Calu3 (cell line): ENCODE results near the gene TNFRSF11A. TPM values are rescaled to one million over a fixed set of nuclear protein-coding genes. Genes with fewer than 3 reads are reported as not detected.

ENCODE experiments used
- BruUV-seq: library from RNA; stranded (reverse); fragments of 400-500 nt; replicated peaks from 2 replicates; lab custom pipeline; 2021; lab: Mats Ljungman, UMichigan
- CTCF ChIA-PET: fragments of 300-600 bp; sonication (Branson Sonifier 250); formaldehyde crosslinking; loops from one replicate; lab custom pipeline; 2022; ENCODE audit warnings: antibody characterized with exemption; lab: Charles Lee
- DNase-seq: peaks from one replicate; pipeline ENCODE4 v3.0.0; 2022
- H3K27ac Mint-ChIP-seq: one replicate; pipeline ENCODE4 v1.8.0; 2022; ENCODE audit warnings: mixed read lengths; ENCODE audit not compliant: unreplicated experiment
- H3K27me3 Mint-ChIP-seq: one replicate; pipeline ENCODE4 v1.8.0; 2022; ENCODE audit warnings: mixed read lengths; ENCODE audit not compliant: unreplicated experiment
- H3K36me3 Mint-ChIP-seq: one replicate; pipeline ENCODE4 v1.8.0; 2022; ENCODE audit warnings: mild to moderate bottlenecking, moderate library complexity, mixed read lengths; ENCODE audit not compliant: insufficient read depth, unreplicated experiment
- H3K4me1 Mint-ChIP-seq: one replicate; pipeline ENCODE4 v1.8.0; 2022; ENCODE audit warnings: mild to moderate bottlenecking, low read depth, mixed read lengths; ENCODE audit not compliant: unreplicated experiment
- H3K4me3 Mint-ChIP-seq: one replicate; pipeline ENCODE4 v1.8.0; 2022; ENCODE audit warnings: mild to moderate bottlenecking, low read depth, moderate library complexity, mixed read lengths; ENCODE audit not compliant: unreplicated experiment
- H3K9me3 Mint-ChIP-seq: one replicate; pipeline ENCODE4 v1.8.0; 2022; ENCODE audit warnings: low read depth, mixed read lengths; ENCODE audit not compliant: unreplicated experiment
- intact Hi-C: fragments of 100-400 bp; cut with micrococcal nuclease; formaldehyde crosslinking; loops from one replicate; pipeline ENCODE4 v1.10.0; 2022; ENCODE audit not compliant: unreplicated experiment
- total RNA-seq: library from RNA; stranded (reverse); gene quantifications from 2 replicates; pipeline ENCODE4 v1.2.3, GENCODE V29; 2022
- TF ChIP-seq, protein P1 (sequence below): fragments of 200-600 bp; IDR thresholded peaks from one replicate; pipeline ENCODE4 v1.8.0; 2022; ENCODE audit warnings: antibody characterized with exemption; ENCODE audit not compliant: unreplicated experiment

Gene TNFRSF11A
- total RNA-seq, 1 experiment from 2014 or later, result 94.6 TPM

GRCh38 chr18:62377131-62377807 is 52.2 kb downstream of the TNFRSF11A start:
- BruUV-seq, result no TSS peak
- Mint-ChIP-seq H3K27ac (no peak overlapping the region), H3K4me3 (no peak overlapping the region), H3K4me1 (peaks cover 36% of the 10 kb centered on the region), H3K36me3 (peaks cover 47% of the 10 kb centered on the region), H3K27me3 (no peaks in the 10 kb centered on the region), H3K9me3 (no peaks in the 10 kb centered on the region)
- CTCF ChIA-PET, result no interaction called here
- intact Hi-C loops, result no loop called here
- TF ChIP-seq, protein P1, sequence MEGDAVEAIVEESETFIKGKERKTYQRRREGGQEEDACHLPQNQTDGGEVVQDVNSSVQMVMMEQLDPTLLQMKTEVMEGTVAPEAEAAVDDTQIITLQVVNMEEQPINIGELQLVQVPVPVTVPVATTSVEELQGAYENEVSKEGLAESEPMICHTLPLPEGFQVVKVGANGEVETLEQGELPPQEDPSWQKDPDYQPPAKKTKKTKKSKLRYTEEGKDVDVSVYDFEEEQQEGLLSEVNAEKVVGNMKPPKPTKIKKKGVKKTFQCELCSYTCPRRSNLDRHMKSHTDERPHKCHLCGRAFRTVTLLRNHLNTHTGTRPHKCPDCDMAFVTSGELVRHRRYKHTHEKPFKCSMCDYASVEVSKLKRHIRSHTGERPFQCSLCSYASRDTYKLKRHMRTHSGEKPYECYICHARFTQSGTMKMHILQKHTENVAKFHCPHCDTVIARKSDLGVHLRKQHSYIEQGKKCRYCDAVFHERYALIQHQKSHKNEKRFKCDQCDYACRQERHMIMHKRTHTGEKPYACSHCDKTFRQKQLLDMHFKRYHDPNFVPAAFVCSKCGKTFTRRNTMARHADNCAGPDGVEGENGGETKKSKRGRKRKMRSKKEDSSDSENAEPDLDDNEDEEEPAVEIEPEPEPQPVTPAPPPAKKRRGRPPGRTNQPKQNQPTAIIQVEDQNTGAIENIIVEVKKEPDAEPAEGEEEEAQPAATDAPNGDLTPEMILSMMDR, result no peak
- DNase-seq, result no peak

- intact Hi-C loops, result no loop called here
- CTCF ChIA-PET, result no interaction called here
- no peak overlapping the region for H3K4me3 Mint-ChIP-seq
- H3K27me3 Mint-ChIP-seq, result no peaks in the 10 kb centered on the region
- H3K27ac Mint-ChIP-seq, result peak overlapping the region; percentile 24
- DNase-seq, result no peak
- TF ChIP-seq, protein P1, result no peak
- peaks cover 40% of the 10 kb centered on the region for H3K36me3 Mint-ChIP-seq
- BruUV-seq, result no TSS peak
- peaks cover 43% of the 10 kb centered on the region for H3K4me1 Mint-ChIP-seq
- H3K9me3 Mint-ChIP-seq, result no peaks in the 10 kb centered on the region
Observed at GRCh38 chr18:62379051-62379450, 53.9 kb downstream of the TNFRSF11A start.

GRCh38 chr18:62381373-62381772 is 56.3 kb downstream of the TNFRSF11A start:
- DNase-seq, result no peak
- Mint-ChIP-seq H3K4me1 (peaks cover 27% of the 10 kb centered on the region), H3K27ac (no peak overlapping the region), H3K36me3 (peaks cover 35% of the 10 kb centered on the region), H3K9me3 (no peaks in the 10 kb centered on the region), H3K27me3 (no peaks in the 10 kb centered on the region), H3K4me3 (no peak overlapping the region)
- TF ChIP-seq, protein P1, result no peak
- intact Hi-C loops, result no loop called here
- BruUV-seq, result no TSS peak
- CTCF ChIA-PET, result no interaction called here

GRCh38 chr18:62384068-62384467 is 59.0 kb downstream of the TNFRSF11A start:
- DNase-seq, result no peak
- Mint-ChIP-seq H3K27me3 (no peaks in the 10 kb centered on the region), H3K27ac (peak overlapping the region; percentile 66), H3K36me3 (peaks cover 52% of the 10 kb centered on the region), H3K4me1 (peaks cover 19% of the 10 kb centered on the region), H3K4me3 (no peak overlapping the region), H3K9me3 (no peaks in the 10 kb centered on the region)
- CTCF ChIA-PET, result no interaction called here
- intact Hi-C loops, result no loop called here
- TF ChIP-seq, protein P1, result no peak
- no TSS peak for BruUV-seq
